Uterus (tissue), 2 donors: Measurements from ENCODE around the gene PPP1R9A.

Source experiments
- POLR2A ChIP-seq, 2 donors: fragments of 450-650 bp; IDR thresholded peaks; one replicate each; pipeline ENCODE4 v1.6.1; 2016; ENCODE audit warnings: antibody characterized with exemption in 2 of 2, mild to moderate bottlenecking in 1 of 2, moderate library complexity in 1 of 2
- TF ChIP-seq, protein P1 (sequence below), 4 experiments: fragments of 200-600 bp in 2 of 4; fragments of 450-650 bp in 2 of 4; sonication (generic) in 2 of 4; IDR thresholded peaks; one replicate each; pipeline ENCODE4 v1.5.1; 2016 to 2019; ENCODE audit warnings: antibody characterized with exemption in 4 of 4, mild to moderate bottlenecking in 2 of 4, moderate library complexity in 1 of 4

GRCh38 chr7:94996369-94996768 lies 89.0 kb downstream of the PPP1R9A start:
- TF ChIP-seq, protein P1, sequence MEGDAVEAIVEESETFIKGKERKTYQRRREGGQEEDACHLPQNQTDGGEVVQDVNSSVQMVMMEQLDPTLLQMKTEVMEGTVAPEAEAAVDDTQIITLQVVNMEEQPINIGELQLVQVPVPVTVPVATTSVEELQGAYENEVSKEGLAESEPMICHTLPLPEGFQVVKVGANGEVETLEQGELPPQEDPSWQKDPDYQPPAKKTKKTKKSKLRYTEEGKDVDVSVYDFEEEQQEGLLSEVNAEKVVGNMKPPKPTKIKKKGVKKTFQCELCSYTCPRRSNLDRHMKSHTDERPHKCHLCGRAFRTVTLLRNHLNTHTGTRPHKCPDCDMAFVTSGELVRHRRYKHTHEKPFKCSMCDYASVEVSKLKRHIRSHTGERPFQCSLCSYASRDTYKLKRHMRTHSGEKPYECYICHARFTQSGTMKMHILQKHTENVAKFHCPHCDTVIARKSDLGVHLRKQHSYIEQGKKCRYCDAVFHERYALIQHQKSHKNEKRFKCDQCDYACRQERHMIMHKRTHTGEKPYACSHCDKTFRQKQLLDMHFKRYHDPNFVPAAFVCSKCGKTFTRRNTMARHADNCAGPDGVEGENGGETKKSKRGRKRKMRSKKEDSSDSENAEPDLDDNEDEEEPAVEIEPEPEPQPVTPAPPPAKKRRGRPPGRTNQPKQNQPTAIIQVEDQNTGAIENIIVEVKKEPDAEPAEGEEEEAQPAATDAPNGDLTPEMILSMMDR (IDR thresholded peaks at IDR 0.05) = no peak
- TF ChIP-seq POLR2A (IDR thresholded peaks at IDR 0.05) = no peak
